ENCODE measurements around the gene CPM.
"Not testable (repeated sequence)": the region's sequence is repeated elsewhere in the genome, so short reads cannot be mapped to it uniquely, and the experiment has no call there.

Gene CPM

GRCh38 chr12:68823696-68824095 is 109.3 kb downstream of the CPM start:
- DNase-seq: no peak

DNA sequence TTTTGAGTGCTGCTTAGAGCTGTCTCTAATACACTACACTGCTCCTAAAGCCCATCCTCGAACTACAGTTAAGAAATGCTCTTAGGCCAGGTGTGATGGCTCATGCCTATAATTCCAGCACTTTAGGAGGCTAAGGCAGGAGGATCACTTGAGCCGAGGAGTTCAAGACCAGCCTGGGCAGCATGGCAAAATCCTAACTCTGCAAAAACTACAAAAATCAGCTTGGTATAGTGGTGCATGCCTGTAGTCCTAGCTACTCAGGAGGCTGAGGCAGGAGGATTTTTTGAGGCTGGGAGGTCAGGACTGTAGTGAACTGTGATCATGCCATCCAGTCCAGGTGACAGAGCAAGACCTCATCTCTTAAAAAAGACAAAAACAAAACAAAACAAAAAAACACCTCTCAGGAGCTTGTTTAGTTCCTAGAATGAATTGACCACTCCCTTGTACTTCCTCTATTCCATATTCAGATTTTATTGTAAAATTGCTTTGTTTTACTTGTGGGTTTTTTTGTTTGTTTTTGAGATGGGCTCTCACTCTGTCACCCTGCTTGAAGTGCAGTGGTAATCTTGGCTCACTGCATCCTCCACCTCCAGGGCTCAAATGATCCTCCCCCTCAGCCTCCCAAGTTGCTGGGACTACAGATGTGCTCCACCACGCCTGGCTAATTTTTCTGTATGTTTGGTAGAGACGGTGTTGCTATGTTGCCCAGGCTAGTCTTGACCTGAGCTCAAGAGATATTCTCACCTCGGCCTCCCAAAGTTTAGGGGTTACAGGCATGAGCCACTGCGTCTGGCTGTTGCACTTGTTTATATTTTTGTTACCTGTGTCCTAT is 111.4 kb downstream of the CPM start:
- DNase-seq: no peak

GRCh38 chr12:68819481-68819880 is 113.5 kb downstream of the CPM start:
- not testable (repeated sequence) for DNase-seq

GRCh38 chr12:68815928-68816800 is 116.8 kb downstream of the CPM start:
- no peak for DNase-seq

DNA sequence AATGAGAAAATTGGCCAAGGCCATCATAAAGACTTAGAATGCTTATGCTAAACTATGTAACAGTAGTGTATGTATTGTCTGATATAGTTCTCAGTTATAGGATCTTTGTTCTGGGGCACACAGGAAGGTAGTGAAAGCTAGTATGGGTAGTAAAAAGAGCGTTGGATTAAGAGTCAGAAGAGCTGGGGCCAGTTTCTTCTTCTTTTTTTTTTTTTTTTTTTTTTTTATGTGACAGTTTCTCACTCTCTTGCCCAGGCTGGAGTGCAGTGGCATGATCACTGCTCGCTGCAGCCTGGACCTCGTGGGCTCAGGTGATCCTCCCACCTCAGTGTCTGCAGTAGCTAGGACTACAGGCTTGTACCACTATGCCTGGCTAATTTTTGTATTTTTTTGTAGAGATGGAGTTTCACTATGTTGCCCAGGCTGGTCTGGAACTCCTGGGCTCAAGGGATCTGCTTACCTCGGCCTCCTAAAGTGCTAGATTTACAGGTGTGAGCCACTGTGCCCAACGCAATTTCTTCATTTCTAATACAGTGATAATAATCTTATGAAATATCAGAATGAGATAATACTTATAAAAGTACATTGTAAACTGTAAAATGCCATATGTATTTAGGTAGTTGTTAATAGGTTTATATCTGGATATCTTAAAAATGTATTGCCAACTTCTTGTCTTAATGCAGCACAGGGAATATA is 117.6 kb downstream of the CPM start:
- no peak for DNase-seq

DNA sequence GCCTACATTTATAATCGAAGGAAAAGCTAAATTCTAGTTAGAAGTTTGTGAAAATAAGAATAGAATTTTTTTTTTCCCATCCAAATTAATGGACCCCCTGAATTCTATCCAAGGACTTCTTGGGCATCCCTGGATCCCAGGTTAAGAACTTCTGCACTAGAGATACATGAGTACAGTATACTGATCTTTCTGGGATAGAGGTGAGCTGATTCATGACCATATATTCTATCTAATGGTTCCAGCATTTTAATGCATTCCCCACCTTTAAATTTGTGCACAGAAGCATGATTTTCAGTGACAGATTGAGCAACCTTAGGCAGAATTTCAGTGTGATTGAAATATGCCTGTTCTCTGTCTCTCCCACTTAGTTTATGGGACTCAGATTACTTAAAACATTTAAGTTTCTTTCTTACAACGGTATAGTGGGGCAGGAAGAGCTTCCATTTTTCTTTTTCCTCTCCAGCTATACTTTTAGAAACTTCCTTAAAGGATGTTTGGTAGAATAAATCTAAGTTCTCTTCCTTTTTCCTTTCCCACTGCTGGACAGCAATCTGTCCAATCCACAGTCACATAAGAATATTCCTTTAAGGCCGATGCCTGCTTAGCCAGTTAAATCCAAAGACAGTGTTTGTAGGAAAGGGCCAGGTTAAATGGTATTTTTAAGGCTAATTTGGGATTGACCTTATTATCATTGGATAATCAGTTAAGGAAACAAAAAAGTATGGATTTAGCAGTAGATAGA is 118.3 kb downstream of the CPM start:
- no peak for DNase-seq

- DNase-seq: no peak
Measured at GRCh38 chr12:68813242-68813593, 119.8 kb downstream of the CPM start.

DNA sequence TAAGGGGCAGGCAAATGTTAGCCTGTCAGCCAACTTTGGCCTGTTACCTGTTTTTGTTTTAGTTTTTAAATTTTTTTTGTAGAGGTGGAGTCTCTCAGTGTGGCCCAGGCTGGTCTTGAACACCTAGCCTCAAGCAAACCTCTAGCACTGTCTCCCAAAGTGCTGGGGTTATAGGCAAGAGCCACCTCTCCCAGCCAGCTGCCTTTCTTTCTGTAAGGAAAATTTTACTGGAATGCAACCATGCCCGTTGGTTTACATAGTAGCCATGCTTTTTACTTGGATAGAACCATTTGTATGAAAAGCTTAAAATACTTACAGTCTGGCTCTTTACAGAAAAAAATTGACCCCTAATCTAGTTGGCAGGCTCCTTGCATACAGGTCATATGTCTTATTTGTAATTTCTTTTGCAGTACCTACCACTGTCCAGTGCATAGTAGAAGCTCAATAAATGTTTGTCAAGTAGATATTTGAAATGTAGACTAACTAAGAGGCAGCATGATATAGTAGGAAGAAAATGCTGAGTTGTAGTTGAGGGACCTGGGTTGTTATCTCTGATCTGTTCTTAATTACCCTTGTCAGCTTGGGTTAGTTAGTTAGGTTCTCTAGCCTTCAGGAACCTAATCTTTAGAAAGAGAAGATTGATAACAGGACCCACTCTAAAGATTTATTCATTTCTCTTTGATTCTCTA is 120.3 kb downstream of the CPM start:
- DNase-seq: no peak

- not testable (repeated sequence) for DNase-seq
Measured at GRCh38 chr12:68811573-68811972, 121.4 kb downstream of the CPM start.

DNA sequence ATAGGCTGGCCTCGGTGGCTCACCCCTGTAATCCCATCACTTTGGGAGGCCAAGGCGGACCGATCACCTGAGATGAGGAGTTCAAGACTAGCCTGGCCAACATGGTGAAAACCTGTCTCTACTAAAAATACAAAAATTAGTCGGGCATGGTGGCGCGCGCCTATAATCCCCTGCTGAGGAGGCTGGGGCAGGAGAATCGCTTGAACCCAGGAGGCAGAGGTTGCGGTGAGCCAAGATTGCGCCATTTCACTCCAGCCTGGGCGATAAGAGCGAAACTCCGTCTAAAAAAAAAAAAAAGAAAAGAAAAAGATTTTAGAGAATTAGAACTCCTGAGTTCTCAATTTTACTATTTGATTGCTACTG is 123.0 kb downstream of the CPM start:
- not testable (repeated sequence) for DNase-seq

DNA sequence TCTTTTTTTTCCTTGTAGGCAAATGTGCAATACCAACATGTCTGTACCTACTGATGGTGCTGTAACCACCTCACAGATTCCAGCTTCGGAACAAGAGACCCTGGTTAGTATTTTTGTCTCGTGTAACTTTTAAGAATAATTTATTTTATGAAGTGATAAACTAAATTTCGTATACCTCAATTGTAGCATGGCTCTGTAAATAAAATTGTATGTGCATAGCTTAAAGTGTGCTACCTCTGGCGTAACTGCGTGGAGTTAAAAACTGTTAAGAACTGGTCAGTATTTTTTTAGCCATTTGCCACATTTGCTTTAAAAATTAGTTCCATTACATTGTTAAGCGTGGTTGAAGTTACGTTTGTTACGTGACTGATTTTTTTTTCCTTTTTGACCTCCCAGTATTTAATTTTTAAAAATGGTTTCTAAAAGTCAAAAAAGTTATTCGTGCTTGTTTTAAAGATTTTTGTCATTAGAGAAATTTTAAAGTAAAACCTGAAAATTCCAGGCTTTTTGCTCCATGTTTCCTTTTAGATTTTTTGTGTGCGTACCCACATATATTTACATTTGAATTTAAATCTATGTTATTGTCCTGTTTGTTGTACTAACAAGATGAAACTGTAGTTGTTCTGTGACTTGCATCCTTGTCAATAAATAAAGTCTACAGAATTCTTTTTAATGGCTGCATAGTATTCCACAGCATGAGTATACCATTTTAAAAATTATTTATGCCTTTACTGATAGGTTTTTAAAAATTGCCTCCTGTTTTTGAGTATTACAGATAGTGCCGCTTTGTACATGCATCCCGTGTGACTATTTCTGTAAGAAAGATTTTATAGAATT is 123.6 kb downstream of the CPM start:
- DNase-seq: no peak

DNA sequence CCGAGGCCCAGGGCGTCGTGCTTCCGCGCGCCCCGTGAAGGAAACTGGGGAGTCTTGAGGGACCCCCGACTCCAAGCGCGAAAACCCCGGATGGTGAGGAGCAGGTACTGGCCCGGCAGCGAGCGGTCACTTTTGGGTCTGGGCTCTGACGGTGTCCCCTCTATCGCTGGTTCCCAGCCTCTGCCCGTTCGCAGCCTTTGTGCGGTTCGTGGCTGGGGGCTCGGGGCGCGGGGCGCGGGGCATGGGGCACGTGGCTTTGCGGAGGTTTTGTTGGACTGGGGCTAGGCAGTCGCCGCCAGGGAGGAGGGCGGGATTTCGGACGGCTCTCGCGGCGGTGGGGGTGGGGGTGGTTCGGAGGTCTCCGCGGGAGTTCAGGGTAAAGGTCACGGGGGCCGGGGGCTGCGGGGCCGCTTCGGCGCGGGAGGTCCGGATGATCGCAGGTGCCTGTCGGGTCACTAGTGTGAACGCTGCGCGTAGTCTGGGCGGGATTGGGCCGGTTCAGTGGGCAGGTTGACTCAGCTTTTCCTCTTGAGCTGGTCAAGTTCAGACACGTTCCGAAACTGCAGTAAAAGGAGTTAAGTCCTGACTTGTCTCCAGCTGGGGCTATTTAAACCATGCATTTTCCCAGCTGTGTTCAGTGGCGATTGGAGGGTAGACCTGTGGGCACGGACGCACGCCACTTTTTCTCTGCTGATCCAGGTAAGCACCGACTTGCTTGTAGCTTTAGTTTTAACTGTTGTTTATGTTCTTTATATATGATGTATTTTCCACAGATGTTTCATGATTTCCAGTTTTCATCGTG is 124.4 kb downstream of the CPM start:
- DNase-seq: peak; percentile 59

DNA sequence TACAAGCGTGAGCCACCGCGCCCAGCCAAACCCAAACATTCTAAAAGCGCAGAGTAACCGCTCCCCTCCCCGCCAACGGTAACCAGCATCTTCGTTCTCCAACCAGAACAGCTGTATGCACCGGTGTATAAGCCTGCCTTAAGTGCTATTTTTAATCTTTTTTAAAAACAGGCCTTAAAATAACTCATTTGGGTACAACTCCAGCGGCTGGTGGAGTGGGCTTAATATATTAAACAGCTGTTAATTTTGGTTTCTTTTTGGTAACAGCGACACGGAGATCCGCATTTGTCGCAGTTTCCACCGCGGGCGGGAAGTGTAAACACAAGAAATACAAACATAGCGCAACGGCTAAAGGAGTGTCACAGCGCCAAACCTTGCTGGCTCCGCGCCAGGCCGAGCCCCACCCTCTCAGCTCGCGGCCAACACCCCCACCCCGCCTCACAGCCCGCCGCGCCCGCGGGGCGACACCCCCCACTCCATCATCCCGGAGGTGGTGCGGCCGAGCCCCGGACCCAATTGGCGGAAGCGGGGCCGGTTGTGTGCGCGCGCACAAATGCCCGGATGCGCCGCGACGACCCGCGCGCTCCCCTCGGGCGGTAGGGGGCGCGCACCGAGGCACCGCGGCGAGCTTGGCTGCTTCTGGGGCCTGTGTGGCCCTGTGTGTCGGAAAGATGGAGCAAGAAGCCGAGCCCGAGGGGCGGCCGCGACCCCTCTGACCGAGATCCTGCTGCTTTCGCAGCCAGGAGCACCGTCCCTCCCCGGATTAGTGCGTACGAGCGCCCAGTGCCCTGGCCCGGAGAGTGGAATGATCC is 125.2 kb downstream of the CPM start, which contains the start of gene MDM2:
TSS of gene MDM2 (plus strand) at position 602 of the 812 bp plus-strand sequence. CDS start 301 bp downstream, outside the sequence.
- DNase-seq: peak; percentile 97

DNA sequence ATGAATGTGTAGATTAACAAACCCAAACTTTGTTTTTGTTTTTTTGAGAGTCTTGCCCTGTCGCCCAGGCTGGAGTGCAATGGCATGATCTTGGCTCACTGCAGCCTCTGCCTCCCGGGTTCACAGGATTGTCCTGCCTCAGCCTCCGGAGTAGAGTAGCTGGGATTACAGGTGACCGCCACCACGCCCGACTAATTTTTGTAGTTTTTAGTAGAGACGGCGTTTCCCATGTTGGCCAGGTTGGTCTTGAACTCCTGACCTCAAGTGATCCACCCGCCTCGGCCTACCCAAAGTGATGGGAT is 125.7 kb downstream of the CPM start:
- not testable (repeated sequence) for DNase-seq

DNA sequence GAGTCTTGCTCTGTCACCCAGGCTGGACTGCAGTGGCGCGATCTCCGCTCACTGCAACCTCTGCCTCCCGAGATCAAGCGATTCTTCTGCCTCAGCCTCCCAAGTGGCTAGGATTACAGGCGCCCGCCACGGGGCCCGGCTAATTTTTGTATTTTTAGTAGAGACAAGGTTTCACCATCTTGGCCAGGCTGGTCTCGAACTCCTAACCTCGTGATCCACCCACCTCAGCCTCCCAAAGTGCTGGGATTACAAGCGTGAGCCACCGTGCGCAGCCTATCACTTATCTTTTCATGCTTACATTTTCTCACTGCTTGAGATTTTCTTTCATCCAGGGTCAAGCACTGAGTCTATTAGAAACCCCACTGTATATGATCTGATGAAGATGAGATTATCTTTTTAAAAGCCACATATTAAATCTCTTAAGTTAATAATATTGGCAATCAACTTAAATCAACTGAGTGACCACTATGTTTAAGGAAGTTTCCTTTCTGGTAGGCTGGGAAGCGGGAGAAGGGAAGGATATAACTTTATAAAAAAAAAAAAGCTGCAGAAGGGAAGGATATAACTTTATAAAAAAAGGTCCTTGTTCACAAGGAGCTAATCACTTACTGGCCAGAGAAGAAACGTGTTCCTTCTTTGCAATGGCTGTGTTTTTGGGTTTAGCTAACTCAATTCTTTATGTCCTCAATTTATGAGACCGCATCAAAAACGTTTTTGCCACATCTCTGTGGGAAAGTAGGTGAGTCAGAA is 126.3 kb downstream of the CPM start:
- DNase-seq: no peak

DNA sequence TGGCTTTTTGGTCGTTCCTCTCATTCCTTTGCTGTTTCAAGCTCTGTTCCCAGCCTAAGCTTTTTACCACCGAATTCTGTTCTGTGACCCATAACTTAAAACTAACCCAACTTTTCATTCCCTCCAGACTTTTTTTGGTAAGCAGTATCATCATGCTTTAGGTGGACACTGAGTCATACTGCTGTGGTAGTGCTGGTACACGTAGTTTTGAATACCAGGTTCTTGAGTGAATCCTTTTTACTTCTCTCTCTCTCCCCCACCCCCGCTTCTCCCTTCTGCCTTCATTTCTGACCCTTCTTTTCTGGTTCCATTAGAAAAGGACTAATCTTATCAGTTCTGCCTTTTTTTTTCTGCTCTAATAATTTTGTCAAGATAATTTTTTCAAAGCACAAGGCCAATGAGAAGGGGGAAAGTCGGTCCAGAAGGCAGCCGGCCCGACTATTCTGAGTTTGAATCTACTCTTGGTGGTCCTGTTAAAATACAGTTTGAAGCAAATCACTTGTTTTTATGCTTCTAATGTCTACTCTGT is 127.3 kb downstream of the CPM start:
- DNase-seq: no peak

DNA sequence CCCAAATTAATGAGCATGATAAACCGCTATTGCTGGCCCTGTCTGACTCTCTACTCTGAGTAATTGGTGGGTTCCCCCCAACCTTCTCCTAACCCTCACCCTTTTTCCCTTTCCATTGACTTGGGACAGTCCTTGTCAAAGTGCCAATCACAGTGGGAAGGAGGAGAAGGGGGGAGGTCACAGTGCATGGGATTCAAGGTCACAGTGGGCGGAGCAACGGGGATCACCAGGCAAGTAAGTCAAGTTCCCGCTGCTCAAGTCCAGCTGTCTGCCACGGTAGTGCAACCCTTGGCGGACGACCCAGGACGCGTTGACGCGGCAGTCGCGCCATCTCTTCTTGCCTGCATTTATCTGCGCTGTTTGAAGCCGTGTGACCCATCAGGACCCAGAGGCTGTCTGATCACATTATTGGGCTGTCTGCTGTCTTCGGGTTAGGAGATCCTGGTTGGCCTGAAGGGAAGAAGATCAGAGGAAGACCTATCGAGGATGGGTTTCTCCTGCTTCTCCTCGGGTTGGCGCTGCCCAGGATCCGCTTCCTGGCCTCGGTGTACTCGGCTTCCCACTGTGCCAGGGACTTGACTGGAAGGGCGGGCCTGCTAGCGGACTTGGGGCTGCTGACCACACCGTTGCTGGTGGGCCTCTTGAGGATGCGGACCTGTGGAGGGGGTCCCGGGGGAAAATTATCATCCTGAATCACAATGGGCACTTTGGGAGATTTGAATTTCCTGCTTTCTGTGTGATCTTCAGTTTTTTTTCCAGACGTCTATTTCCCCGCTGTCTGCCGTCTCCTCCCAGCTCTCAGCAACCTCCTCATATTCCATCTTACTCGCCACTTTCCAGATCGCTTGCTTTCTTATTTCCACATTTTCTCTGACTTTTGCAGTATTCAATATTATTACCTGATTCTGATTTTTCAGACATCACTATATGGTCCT is 128.0 kb downstream of the CPM start:
- DNase-seq: no peak

Data from activated T-cell treated with anti-CD3 and anti-CD28 coated beads, Interleukin-2, amount 50 U/mL, for 1 hour (primary cell).